ENCODE measurements around the gene JADE1. TPM values are rescaled to one million over a fixed set of nuclear protein-coding genes. Genes with fewer than 3 reads are reported as not detected.

Gene JADE1
- total and polyA plus RNA-seq, 9 of the 15 experiments (the other 6 are each of a cell fraction or from before 2014, with no cell fraction given), result 8.3 to 37.9 (median 24.4) TPM

DNA sequence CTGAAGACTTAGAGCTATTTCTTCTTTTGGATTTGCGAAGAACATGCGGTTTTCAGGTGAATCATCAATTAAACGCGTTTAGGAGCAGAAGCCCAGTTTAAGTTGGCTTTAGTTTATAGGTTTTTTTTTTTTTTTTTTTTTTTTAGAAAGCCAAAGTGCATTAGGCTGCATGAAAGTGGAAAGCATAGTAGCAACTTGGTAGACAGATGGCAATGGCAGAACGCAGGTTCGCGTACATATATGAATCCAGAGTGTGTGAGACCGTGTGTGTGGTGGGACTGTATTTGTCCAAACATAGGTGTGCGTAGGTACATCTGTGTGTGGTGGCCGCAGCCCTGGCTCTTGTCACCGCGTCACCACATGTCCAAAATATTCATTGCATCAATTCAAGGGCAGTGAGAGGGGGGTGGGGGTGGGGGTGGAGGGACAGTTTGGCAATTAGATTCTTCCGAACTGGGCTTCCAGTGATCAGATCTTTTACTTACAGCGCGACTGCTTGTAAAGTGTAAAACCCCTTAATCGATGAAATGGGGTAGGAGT lies 901 bp downstream of the JADE1 start:
- H3K9me1 ChIP-seq (ENCODE audit: control insufficient read depth, insufficient read depth, low read length), result no peaks in the 10 kb centered on the region
- H3K4me2 ChIP-seq (ENCODE audit: insufficient read depth, low read length), result peak overlapping the region; percentile 98
- DNase-seq (ENCODE audit: extremely low read depth in 1 of 4, low spot score in 3 of 4), result peak; percentile 63 to 66 (median 65)
- no peaks in the 10 kb centered on the region for H3K27me3 ChIP-seq (ENCODE audit: control insufficient read depth in 2 of 2, insufficient read depth in 2 of 2, low read length in 2 of 2)
- peaks cover 49% of the 10 kb centered on the region for H3K79me2 ChIP-seq (ENCODE audit: control insufficient read depth, insufficient read depth, low read length)
- in situ Hi-C loops (cut with MboI), result no loop called here
- CTCF ChIA-PET (ENCODE audit: low intra/inter-chr PET ratio), result interaction anchor here (0.6 to 1.8 kb wide), 3 partner anchors 356 to 424 kb away, joined by 3 to 6 read pairs (median 5); no protein-coding TSS in a partner anchor
- FAIRE-seq, result peak; percentile 23
- H3K36me3 ChIP-seq (ENCODE audit: control insufficient read depth, insufficient read depth, low read length), result no peaks in the 10 kb centered on the region
- peaks cover 8 to 21% of the 10 kb centered on the region in 2 experiments; a peak in 4 of 5 replicates for H3K4me1 ChIP-seq (replicated peaks in 1 of 2; ENCODE audit: control insufficient read depth in 2 of 2, insufficient read depth in 2 of 2, low read length in 2 of 2)
- POLR2A ChIA-PET, result interaction anchor here (0.6 to 1.5 kb wide), 3 partner anchors 9 to 357 kb away, joined by 3 to 4 read pairs (median 4); no protein-coding TSS in a partner anchor
- peak overlapping the region; percentile 94 for H2AFZ ChIP-seq (ENCODE audit: low read depth, low read length)
- H3K4me3 ChIP-seq, result peak overlapping the region; percentile 93
- no peaks in the 10 kb centered on the region for H3K9me3 ChIP-seq (replicated peaks; ENCODE audit: control insufficient read depth, insufficient read depth, low read depth, low read length)
- peak overlapping the region; percentile 99 for H3K27ac ChIP-seq (ENCODE audit: extremely low read depth, low read depth, low read length)
- intact Hi-C loops (cut with micrococcal nuclease), result loop anchor here (5.0 kb wide), 3 partner anchors 52 to 523 kb away; partner anchors contain the start of genes C4orf33 and PGRMC2
- H4K20me1 ChIP-seq (replicated peaks; ENCODE audit: control insufficient read depth, insufficient read depth, low read length), result no peaks in the 10 kb centered on the region; the same call in 1 of the 2 replicates
- peak; percentile 14 for ATAC-seq
- BruUV-seq (replicated peaks), result TSS peak; percentile 64
- under 1% methylated on average over 16 of the region's 16 CpGs for WGBS (ENCODE audit: insufficient coverage, low coverage, missing lambda C conversion rate)
- peak overlapping the region; percentile 98 to 99; a peak in 3 of 4 replicates for H3K9ac ChIP-seq (ENCODE audit: insufficient read depth in 1 of 2, low read depth in 2 of 2, low read length in 2 of 2)
- TF ChIP-seq ATF1 (CRISPR knock-in tag; IDR thresholded peaks at IDR 0.05), result no peak
- no peak for TF ChIP-seq ATF1 (tag; IDR thresholded peaks at IDR 0.05)
- TF ChIP-seq, protein P1, sequence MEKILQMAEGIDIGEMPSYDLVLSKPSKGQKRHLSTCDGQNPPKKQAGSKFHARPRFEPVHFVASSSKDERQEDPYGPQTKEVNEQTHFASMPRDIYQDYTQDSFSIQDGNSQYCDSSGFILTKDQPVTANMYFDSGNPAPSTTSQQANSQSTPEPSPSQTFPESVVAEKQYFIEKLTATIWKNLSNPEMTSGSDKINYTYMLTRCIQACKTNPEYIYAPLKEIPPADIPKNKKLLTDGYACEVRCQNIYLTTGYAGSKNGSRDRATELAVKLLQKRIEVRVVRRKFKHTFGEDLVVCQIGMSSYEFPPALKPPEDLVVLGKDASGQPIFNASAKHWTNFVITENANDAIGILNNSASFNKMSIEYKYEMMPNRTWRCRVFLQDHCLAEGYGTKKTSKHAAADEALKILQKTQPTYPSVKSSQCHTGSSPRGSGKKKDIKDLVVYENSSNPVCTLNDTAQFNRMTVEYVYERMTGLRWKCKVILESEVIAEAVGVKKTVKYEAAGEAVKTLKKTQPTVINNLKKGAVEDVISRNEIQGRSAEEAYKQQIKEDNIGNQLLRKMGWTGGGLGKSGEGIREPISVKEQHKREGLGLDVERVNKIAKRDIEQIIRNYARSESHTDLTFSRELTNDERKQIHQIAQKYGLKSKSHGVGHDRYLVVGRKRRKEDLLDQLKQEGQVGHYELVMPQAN (IDR thresholded peaks at IDR 0.05; ENCODE audit: borderline replicate concordance), result peak; percentile 38; the same call in 1 of the 2 replicates
- TF ChIP-seq, protein P2, sequence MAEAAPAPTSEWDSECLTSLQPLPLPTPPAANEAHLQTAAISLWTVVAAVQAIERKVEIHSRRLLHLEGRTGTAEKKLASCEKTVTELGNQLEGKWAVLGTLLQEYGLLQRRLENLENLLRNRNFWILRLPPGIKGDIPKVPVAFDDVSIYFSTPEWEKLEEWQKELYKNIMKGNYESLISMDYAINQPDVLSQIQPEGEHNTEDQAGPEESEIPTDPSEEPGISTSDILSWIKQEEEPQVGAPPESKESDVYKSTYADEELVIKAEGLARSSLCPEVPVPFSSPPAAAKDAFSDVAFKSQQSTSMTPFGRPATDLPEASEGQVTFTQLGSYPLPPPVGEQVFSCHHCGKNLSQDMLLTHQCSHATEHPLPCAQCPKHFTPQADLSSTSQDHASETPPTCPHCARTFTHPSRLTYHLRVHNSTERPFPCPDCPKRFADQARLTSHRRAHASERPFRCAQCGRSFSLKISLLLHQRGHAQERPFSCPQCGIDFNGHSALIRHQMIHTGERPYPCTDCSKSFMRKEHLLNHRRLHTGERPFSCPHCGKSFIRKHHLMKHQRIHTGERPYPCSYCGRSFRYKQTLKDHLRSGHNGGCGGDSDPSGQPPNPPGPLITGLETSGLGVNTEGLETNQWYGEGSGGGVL (CRISPR knock-in tag; IDR thresholded peaks at IDR 0.05), result no peak
- TF ChIP-seq, protein P3, sequence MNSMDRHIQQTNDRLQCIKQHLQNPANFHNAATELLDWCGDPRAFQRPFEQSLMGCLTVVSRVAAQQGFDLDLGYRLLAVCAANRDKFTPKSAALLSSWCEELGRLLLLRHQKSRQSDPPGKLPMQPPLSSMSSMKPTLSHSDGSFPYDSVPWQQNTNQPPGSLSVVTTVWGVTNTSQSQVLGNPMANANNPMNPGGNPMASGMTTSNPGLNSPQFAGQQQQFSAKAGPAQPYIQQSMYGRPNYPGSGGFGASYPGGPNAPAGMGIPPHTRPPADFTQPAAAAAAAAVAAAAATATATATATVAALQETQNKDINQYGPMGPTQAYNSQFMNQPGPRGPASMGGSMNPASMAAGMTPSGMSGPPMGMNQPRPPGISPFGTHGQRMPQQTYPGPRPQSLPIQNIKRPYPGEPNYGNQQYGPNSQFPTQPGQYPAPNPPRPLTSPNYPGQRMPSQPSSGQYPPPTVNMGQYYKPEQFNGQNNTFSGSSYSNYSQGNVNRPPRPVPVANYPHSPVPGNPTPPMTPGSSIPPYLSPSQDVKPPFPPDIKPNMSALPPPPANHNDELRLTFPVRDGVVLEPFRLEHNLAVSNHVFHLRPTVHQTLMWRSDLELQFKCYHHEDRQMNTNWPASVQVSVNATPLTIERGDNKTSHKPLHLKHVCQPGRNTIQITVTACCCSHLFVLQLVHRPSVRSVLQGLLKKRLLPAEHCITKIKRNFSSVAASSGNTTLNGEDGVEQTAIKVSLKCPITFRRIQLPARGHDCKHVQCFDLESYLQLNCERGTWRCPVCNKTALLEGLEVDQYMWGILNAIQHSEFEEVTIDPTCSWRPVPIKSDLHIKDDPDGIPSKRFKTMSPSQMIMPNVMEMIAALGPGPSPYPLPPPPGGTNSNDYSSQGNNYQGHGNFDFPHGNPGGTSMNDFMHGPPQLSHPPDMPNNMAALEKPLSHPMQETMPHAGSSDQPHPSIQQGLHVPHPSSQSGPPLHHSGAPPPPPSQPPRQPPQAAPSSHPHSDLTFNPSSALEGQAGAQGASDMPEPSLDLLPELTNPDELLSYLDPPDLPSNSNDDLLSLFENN (IDR thresholded peaks at IDR 0.05; ENCODE audit: low read depth in 2 of 2, low read length in 2 of 2), result 0 out of 4 replicates have a peak, but pooled peaks of 1 of the 2 experiments have one; percentile 14
- TF ChIP-seq ZNF584 (CRISPR knock-in tag; IDR thresholded peaks at IDR 0.05; ENCODE audit: low read depth), result 0 out of 2 replicates have a peak, but pooled peaks have one; percentile 37
- TF ChIP-seq BRD9 (IDR thresholded peaks at IDR 0.05; ENCODE audit: low read depth, partially characterized antibody), result peak; percentile 14
- TF ChIP-seq TRIM28 (IDR thresholded peaks at IDR 0.05), result no peak
- TF ChIP-seq, protein P4, sequence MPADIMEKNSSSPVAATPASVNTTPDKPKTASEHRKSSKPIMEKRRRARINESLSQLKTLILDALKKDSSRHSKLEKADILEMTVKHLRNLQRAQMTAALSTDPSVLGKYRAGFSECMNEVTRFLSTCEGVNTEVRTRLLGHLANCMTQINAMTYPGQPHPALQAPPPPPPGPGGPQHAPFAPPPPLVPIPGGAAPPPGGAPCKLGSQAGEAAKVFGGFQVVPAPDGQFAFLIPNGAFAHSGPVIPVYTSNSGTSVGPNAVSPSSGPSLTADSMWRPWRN (IDR thresholded peaks at IDR 0.05; ENCODE audit: low read depth), result no peak
- no peak for TF ChIP-seq RBBP5 (IDR thresholded peaks at IDR 0.05; ENCODE audit: borderline replicate concordance, insufficient read depth, low read length, poor library complexity, severe bottlenecking)
- no peak; the same call in 1 of the 2 replicates for TF ChIP-seq ZNF384 (IDR thresholded peaks at IDR 0.05; ENCODE audit: low read depth, low read length)
- 0 out of 2 replicates have a peak, but pooled peaks have one; percentile 4 for TF ChIP-seq ZNF316 (IDR thresholded peaks at IDR 0.05)

All from K562 (cell line).